Sciatic nerve (tissue), 2 donors: ENCODE data around the gene DDX46. TPM values are rescaled to one million over a fixed set of nuclear protein-coding genes. Genes with fewer than 3 reads are reported as not detected.
A peak's percentile ranks its signal among the peaks of the same experiment; 100 is the strongest.
"Not testable (repeated sequence)": the region's sequence is repeated elsewhere in the genome, so short reads cannot be mapped to it uniquely, and the experiment has no call there.

Source experiments
- ATAC-seq: fragments of 200-7000 bp; cut with Tn5 transposase; one replicate; pipeline ENCODE4 v1.9.1; 2020; ENCODE audit warnings: mild to moderate bottlenecking, moderate library complexity
- DNase-seq: peaks from one replicate; pipeline ENCODE4 v3.0.0-alpha.2; 2020; ENCODE audit warnings: low spot score
- intact Hi-C: fragments of 100-400 bp; cut with DNase I; formaldehyde crosslinking; loops from one replicate; pipeline ENCODE4 v1.14.2; 2022
- total RNA-seq: library from RNA; stranded (reverse); fragmentation: NEBNext Ultra II Directional; extraction: Animal tissue kit (Norgen Biotek cat#: 25700); gene quantifications from one replicate; pipeline ENCODE4 v1.2.1, GENCODE V29; 2021
- donor health status: DM: no; HTN: no; CAD: no.
- donor health status: DM: no; HTN: no; CAD: no.

The DDX46 gene
- total RNA-seq, 1 donor from 2014 or later: 47.2 TPM

- intact Hi-C loops: no loop called here
- DNase-seq (no peak), ATAC-seq (no peak)
Measured at GRCh38 chr5:134833340-134834032, 74.9 kb downstream of the DDX46 start.

GRCh38 chr5:134835623-134836022 lies 77.0 kb downstream of the DDX46 start:
- DNase-seq (no peak), ATAC-seq (no peak)
- intact Hi-C loops: no loop called here

GRCh38 chr5:134837530-134838181 lies 79.1 kb downstream of the DDX46 start:
- intact Hi-C loops: no loop called here
- ATAC-seq: no peak
- no peak for DNase-seq

GRCh38 chr5:134838361-134838760 lies 79.8 kb downstream of the DDX46 start:
- intact Hi-C loops, DNase-seq, ATAC-seq: not testable (repeated sequence)

DNA sequence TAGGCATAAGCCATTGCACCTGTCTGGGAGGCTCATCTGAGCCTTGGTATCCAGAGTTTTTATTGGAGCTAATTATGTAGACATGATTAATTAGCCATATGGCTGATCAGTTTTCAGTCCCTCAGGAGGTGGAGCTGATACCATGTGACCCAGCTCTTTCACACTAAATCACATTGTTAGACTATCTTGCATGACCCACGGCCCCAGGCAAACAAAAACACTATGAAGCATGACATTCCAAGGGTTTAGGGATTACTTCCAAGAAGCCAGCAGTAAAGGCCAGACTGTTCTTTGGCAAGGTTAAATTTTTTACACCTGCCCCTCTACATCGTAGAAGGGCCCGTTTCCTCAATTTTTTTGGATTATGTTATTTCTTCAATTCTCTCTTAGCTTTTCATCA lies 82.2 kb downstream of the DDX46 start:
- DNase-seq (no peak), ATAC-seq (no peak)
- intact Hi-C loops: no loop called here

DNA sequence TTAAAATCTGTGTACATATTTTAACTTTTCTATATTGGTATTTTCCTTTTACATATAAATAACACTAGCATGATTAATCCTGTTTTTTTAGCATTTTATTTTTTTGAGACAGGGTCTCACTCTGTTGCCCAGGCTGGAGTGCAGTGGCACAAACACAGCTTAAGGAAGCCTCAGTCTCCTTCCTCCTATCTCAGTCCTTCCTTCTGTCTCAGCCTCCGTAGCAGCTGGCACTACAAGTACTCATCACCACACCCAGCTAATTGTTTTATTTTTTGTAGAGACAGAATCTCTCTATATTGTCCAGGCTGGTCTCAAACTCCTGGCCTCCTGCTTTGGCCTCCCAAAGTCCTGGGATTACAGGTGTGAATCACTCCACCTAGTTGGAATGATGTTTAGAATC lies 85.7 kb downstream of the DDX46 start:
- DNase-seq: no peak
- ATAC-seq: no peak
- intact Hi-C loops: no loop called here

DNA sequence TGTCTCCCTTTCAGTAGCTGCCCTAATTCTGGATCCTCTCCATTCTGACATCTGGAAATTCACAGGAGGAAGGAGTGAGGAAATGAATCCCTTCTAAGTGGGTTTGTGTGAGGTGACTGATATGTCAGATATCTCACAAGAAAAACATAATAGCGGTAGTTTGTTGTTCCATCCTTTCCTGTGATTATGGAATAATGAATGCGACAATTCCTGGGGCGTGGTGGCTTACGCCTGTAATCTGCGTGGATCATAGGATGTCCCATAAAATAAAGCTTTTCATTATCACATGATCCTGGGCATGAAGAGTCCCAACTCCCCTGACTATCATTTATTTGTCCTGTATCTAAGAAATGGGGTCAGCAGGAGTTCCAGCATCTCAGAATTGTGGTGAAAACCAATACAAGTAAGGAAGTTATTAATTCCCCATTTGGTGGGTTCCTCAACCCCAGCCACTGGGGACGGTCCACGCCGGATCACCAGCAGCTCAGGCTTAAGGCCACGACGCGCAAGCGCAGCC lies 86.8 kb downstream of the DDX46 start:
- peak; percentile 27 for ATAC-seq
- intact Hi-C loops: no loop called here
- DNase-seq: no peak

- ATAC-seq: peak; percentile 99
- peak; percentile 97 for DNase-seq
- intact Hi-C loops: no loop called here
Measured at GRCh38 chr5:134845852-134846640, 87.5 kb downstream of the DDX46 start, which contains the start of gene C5orf24. Gene C5orf24, plus strand, starts transcription at chr5:134845968. Its CDS starts 8,933 bp downstream, at chr5:134854901.

- intact Hi-C loops: no loop called here
- DNase-seq (no peak), ATAC-seq (no peak)
Measured at GRCh38 chr5:134846641-134846960, 88.0 kb downstream of the DDX46 start.

DNA sequence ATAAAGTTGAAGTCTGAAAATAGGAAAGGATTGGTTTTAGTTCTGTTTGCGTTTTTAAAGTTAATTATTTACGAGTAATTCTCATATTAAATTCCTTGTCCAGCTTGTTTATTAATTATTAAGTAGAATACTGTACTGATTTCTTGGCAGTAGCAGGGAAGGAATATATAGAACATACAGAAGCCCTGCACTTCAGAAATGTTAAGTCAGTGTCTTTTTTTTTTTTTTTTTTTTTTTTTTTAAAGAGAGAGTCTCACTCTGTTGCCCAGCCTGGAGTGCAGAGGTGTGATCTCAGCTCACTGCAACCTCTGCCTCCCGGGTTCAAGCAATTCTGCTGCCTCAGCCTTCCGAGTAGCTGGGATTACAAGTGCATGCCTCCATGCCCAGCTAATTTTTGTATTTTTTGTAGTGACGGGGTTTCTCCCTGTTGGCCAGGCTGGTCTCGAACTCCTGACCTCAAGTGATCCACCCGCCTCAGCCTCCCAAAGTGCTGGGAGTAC lies 90.9 kb downstream of the DDX46 start:
- DNase-seq, intact Hi-C loops, ATAC-seq: not testable (repeated sequence)

DNA sequence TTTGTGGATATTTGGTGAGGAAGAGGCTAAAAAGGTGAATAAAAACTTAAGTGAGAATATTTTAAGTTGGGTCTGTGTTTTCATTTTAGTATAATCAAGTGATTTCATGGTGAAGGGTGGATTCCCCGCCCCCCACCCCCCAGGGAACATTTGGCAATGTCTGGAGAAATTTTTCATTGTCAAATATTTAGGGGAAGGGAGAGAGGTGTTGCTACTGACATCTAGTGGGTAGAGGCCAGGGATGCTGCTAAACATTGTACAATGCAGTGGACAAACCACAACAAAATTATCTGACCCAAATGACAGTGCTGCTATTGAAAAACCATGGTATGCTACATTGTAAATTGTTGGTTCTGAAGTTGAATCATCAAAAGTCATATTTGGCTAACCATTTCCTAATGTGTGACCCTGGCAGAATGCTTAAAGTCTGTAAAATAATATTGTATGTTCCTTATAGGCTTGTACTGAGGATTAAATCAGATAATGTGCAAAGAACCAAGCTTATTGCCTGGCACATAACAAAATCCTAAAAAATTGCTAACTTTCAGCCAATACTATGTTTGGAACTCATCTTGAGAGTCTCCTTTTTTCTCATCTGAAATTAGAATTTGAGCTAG lies 92.8 kb downstream of the DDX46 start:
- DNase-seq: no peak
- intact Hi-C loops: no loop called here
- peak; percentile 34 for ATAC-seq

DNA sequence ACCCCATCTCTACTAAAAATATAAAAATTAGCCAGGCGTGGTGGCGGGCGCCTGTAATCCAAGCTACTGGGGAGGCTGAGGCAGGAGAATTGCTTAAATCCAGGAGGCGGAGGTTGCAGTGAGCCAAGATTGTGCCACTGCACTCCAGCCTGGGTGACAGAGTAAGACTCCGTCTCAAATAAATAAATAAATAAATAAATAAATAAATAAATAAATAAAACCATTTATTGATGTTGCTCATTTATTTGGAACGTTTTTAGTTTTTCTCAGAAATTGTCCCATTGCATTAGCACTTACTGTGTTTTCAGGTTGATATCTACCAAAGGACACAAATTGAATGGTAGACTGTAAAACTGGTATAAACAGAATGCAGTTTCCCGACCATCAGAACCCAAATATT lies 97.9 kb downstream of the DDX46 start:
- intact Hi-C loops, ATAC-seq: not testable (repeated sequence)

GRCh38 chr5:134857401-134857800 lies 98.8 kb downstream of the DDX46 start:
- no peak for DNase-seq
- ATAC-seq: no peak
- intact Hi-C loops: no loop called here

More for the DNA sequence above, 97.9 kb downstream of the DDX46 start:
- DNase-seq: not testable (repeated sequence)

DNA sequence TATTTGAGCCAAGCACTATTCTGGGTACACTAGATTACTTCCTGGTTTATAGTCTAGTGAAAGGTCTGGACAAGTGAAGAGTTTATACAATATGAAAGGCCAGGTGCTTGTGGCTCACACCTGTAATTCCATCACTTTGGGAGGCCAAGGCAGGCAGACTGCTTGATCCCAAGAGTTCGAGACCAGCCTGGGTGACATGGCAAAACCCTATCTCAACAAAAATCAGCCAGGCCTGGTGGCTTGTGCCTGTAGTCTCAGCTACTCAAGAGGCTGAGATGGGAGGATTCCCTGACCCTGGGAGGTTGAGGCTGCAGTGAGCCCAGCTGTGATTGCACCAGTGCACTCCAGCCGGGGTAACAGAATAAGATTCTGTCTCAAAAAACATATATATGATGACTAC lies 106.1 kb downstream of the DDX46 start:
- intact Hi-C loops: no loop called here
- no peak for DNase-seq
- ATAC-seq: no peak

DNA sequence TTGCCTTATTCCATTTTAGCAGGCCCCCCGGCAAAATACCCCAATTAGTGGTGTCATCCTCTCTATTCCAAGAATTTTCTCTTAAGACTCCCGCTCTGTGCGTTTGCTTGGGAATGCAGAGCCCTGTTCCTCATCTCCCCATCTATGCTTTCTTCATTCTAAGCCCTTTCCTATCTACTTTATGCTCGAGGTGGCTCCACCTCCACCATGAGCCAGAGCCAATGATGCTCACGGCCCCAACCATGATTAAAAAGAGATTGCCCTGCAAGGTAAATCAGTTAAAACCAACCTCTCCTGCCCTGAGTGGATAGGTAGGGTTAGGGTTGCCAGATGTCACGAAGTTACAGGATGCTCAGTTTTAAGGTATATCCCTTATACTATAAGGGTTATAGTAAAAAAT lies 114.9 kb downstream of the DDX46 start:
- intact Hi-C loops: no loop called here
- DNase-seq: no peak

DNA sequence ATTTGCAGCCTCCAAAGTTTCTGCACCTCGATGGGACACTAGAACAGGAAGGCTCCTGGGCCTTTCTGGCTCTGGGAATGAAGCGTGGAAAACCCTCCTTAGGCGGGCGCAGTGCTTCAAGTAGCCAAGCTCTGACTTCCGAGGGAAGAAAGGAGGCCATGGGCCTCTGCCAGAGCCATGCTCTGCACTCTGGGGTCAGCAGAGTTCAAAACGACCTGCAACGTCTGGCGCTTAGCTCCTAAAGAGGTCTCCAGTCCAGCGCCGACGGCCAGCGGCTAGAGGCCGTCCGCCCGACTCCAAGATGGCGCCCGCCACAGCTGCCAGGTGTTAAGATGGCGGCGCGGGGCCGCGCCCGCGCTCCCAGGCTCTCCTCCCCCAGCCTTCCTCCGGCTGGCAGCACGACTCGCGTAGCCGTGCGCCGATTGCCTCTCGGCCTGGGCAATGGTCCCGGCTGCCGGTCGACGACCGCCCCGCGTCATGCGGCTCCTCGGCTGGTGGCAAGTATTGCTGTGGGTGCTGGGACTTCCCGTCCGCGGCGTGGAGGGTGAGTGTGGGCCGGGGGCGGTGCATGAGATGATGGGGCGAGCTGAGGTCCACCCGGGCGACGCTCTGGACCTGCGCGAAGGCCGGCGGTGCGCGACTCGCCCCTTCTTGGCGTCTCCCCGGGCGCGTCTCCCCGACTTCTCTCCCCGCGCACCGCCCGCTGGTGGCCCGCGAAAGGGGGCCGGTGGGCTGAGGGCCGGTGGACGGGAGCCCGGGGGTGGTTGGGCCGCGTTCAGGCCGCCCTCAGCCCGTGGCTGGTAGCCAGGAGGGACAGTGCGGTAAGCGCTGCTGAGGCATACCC lies 115.6 kb downstream of the DDX46 start, which contains the start of gene TXNDC15:
TSS of gene TXNDC15 (plus strand) at position 385 of the 844 bp plus-strand sequence. CDS start at position 442, 57 bp downstream.
- ATAC-seq (peak; percentile 97), DNase-seq (peak; percentile 92)
- intact Hi-C loops: no loop called here

More for the DNA sequence above, 114.9 kb downstream of the DDX46 start:
- no peak for ATAC-seq

GRCh38 chr5:134874831-134875655 lies 116.5 kb downstream of the DDX46 start:
- intact Hi-C loops: no loop called here
- ATAC-seq (peak; percentile 88), DNase-seq (peak; percentile 82)
